ELF-1 (cell line): Measurements from ENCODE around the gene EXOC6.
A peak's percentile ranks its signal among the peaks of the same experiment; 100 is the strongest.

Experiments used
- DNase-seq: peaks from one replicate; pipeline ENCODE4 v3.0.0-alpha.2; 2016; ENCODE audit warnings: low read depth, low spot score

EXOC6 gene

DNA sequence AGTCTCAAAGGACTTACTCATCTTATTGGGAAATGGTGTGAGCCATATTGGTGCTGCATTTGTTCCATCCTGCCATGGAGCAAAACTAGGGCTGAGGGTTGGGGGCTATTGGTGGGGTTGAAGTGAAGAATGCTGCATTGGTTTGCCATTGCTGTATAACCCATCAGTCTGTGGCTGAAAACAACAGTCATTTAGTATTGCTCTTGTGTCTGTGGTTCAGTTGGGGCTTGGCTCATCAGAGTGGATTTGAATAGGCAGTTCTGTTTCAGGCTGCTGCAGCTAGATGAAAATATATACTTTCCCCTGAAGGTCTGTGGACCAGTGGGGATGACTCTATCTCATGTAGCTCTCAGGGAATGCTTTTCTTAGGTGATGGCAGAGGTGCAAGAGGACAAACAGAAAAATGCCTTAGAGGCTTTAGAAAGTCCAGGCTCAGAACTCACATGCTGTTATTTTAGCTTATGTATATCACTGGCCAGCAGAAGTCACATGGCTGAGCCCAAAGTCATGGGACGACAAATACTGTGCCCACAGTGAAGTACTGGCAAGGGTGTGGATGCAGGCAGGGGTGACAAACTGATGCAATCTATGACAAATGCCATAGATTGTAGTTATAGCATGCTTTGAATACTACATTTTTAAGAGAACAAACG lies 15.2 kb upstream of the EXOC6 start:
- no peak for DNase-seq

DNA sequence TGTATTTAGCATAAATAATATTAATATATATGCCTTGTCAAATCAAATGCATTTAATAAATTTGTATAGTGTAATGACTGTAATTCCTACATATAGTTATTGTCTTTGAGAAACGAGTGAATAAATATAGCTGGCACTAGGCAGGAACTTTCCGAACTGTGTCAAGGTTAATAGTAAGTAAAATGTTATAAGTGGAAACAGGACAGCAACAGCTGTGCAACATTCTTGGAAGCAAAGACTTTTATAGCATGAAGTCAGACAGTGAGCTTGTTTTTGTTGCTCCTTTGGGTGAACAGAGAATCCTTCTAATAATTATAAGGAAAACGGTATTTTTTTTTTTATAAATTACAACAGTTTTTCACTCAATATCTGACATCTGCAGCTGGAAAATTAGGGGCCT lies 14.0 kb upstream of the EXOC6 start:
- no peak for DNase-seq

DNA sequence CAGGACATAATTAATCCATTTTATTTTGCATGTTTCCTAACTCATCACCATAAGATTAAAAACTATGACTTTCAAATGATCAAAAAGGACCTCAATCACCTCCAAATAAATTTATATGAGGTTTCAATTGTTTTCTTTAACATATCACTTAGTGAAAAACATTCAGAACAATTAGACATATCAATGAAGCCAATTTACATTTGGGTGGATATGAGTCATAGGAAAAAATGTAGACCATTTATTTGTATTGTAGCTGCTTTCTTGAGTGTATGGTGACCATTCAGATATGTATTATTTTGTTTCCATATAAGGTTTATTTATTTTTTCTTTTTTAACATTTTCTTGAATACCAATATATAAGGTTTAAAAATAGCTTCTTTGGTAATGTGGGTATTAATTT lies 13.3 kb upstream of the EXOC6 start:
- no peak for DNase-seq

DNA sequence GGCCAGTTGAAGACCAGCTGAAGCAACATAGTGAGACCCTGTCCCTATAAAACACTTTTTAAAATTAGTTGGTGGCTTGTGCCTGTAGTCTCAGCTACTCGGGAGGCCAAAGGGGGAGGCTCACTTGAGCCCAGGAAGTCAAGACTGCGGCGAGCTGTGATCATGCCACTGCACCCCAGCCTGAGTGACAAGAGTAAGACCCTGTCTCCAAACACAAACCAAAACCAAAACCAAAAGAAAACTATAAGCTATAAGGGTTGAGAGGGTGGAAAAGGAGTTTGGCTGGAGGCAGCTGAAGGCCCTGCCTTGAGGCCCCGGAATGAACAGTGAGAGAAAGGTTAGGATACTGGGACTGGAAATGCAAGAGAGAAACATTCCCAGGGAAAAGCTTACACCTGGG lies 10.9 kb upstream of the EXOC6 start:
- no peak for DNase-seq

DNA sequence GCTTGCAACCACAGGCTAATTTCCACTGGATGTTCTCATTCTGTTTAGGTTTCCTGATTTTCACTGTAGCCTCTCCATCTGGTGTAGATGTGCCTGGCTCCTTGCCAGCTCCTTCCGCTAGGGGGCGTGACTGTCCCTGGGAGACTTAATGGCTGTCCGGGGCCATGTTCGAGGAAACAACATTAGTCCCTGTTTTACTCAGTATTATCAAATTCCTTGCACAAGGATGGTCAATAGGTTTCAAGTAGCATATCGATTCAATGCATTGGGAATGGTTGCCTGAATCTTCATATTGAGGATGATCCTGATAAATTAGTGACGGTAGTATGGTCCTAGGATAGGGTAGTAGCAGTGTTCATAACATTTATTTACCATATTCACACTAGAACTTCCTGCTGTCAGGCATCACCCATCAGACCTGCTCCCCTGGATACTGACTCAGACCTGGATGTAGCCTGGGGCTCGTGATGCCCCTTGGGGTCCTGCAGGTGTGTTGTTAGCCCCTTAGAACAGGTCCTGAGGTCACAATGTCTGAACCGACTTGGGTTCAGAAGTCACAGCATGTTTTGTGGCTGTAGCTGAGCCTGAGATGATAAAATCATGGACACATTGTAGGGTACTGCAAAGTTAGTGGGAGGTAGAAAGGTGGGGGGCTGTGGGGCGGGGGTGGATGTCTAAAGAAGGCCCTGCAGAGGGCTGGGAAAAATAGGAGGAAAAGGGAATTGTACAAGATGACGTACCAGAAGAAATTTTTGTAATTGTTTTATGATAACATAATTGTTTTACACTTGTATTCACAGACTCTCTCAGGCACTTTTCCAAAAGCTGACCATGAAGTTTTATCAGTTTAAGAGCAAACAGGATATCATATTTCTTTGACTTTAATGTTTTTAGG lies 8.9 kb upstream of the EXOC6 start:
- peak; percentile 62 for DNase-seq

- peak; percentile 18 for DNase-seq
Observed at GRCh38 chr10:92844746-92845145, 3.6 kb upstream of the EXOC6 start.

- no peak for DNase-seq
Observed at GRCh38 chr10:92845921-92846320, 2.4 kb upstream of the EXOC6 start.

DNA sequence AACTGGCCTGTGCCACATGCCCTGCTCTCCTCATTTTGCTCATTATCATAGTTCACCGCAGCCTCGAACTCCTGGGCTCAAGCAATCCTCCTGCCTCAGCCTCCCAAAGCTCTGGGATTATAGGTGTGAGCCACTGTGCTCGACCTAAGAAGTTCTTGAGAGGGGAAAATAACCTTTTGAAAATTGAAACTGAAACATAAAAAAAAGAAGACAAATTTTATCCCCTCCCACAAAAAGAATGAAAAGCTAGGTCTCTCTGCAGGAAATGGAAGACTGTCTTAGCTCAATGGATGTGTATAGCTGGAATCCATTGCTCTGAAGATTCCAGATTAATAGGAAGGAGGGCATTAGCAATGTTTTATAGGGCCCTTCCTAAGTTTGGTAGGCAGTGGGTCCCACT lies 2.0 kb upstream of the EXOC6 start:
- DNase-seq = no peak

DNA sequence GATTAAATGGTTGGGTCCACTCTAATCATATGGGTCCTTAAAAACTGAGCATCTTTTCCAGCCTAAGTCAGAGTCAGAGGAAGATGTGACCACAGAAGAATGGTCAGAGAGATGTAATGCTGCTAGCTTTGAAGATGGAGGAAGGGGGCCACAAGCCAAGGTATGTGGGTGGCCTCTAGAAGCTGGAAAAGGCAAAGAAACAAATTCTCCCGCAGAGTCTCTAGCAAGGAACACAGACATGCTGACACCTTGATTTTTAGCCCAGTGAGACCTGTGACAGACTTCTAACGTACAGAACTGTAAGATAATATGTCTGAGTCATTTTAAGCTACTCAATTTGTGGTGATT lies 1.5 kb upstream of the EXOC6 start:
- no peak for DNase-seq

- DNase-seq = peak; percentile 44
Observed at GRCh38 chr10:92847202-92847864, 987 bp upstream of the EXOC6 start.

GRCh38 chr10:92848037-92848440 lies 281 bp upstream of the EXOC6 start:
- DNase-seq = no peak

GRCh38 chr10:92849234-92849525 lies 860 bp downstream of the EXOC6 start:
- DNase-seq = no peak

DNA sequence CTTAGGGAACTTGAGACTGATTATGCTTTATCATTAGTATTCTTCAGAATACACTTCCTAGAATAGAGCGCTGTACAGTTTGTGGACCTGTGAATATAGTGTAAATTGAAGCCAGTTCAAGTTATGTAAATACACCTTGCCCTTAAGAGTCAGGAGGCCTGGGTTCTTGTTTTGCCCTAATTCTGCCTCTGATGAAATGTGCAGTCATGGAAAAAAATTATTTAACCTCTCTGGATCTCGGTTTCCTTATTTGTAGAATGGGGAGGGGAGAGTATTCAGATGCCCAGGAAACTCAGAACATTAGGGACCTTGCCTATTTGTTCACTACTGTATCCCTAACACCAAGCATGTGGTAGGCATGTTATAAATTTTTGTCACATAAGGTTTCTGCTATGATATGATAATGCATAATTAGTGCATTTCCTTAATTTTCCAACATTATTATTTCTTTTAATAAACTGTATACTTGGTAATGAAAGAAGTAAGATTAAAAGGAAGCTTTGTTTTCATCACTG lies 1.3 kb downstream of the EXOC6 start:
- no peak for DNase-seq

- DNase-seq = no peak
Observed at GRCh38 chr10:92850185-92850584, 1.9 kb downstream of the EXOC6 start.

- DNase-seq = no peak
Observed at GRCh38 chr10:92851003-92851402, 2.7 kb downstream of the EXOC6 start.

GRCh38 chr10:92855560-92855959 lies 7.2 kb downstream of the EXOC6 start:
- no peak for DNase-seq

DNA sequence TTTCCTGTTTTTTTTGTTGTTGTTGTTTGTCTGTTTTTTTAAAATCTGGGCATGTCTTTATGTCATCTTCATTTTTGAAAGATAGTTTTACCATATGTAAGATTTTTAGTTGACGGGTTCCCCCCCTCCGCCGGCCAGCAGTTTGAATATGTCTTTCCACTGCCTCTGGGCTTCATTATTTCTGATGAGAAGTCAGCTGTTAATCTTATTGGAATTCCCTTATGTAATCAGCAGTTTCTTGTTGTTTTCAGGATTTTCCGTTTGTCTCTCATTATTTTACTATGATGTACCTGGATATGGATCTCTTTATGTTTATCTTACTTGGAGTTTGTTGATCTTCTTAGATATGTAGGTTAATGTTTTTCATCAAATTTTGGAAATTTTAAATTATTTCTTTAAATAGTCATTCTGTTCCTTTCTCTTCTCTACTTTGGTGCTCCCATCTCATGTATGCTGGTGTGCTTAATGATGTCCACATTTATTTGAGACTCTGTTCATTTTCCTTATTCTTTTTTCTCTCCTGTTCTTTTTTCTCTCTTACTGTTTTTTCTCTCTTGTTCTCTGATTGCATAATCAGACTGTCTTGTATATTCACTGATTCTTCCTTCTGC lies 9.7 kb downstream of the EXOC6 start:
- DNase-seq = no peak

DNA sequence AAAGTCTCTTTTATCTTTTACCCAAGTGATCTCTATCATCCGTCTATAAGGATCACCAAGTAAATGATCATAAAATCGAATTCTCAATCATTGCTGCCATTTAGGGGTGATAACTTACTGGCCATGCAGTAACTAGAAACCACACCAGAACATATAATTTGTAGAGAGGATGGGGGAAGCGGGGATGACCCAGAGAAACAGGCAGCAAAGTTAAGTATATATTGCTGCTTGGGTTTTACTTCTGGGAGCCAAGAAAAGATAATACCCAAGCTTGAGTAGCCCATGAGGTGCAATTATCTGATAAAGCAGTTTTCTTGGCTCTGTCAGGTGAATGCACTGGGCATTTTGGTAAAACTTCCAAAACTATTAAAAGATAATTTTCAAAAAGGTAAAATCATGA lies 18.9 kb downstream of the EXOC6 start:
- no peak for DNase-seq

- no peak for DNase-seq
Observed at GRCh38 chr10:92868036-92868435, 19.7 kb downstream of the EXOC6 start.

- DNase-seq = no peak
Observed at GRCh38 chr10:92868557-92868956, 20.2 kb downstream of the EXOC6 start.

DNA sequence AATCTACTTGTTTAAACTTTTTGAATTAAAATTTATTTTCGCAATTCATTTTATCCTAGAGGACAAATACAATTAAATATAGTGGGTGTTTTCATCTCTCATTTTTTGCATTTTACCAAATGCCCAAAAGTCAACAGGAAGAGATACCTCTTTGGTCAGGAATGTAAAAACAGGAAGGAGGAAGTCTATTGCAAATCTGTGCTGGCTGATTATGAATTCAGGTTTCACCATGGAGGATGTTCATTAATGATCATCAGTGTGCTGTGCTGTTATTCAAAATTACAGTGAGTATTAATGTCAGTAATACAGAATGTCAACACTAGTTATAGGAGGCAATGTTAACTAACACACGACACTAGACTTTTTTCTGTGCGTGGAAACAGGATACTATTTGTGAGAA lies 24.7 kb downstream of the EXOC6 start:
- no peak for DNase-seq

- no peak for DNase-seq
Observed at GRCh38 chr10:92876509-92877036, 28.3 kb downstream of the EXOC6 start.
